Mucosa of stomach (tissue), 1 donor: ENCODE data around the gene SECISBP2.

Experiments used
- H3K27me3 ChIP-seq: one replicate; pipeline ENCODE4 v1.7.0; 2013; ENCODE audit warnings: mild to moderate bottlenecking, low read length; ENCODE audit not compliant: control insufficient read depth, insufficient read depth
- H3K36me3 ChIP-seq: one replicate; pipeline ENCODE4 v1.7.0; 2013; ENCODE audit warnings: low read length; ENCODE audit not compliant: control insufficient read depth, insufficient read depth
- H3K4me1 ChIP-seq: one replicate; pipeline ENCODE4 v1.7.0; 2013; ENCODE audit warnings: mild to moderate bottlenecking, low read length; ENCODE audit not compliant: control insufficient read depth, insufficient read depth
- H3K4me3 ChIP-seq: one replicate; pipeline ENCODE4 v1.7.0; 2013; ENCODE audit warnings: low read length
- H3K9ac ChIP-seq: one replicate; pipeline ENCODE4 v1.7.0; 2013; ENCODE audit warnings: mild to moderate bottlenecking, low read length, moderate library complexity
- H3K9me3 ChIP-seq: one replicate; pipeline ENCODE4 v1.7.0; 2013; ENCODE audit warnings: mild to moderate bottlenecking, low read length, moderate library complexity; ENCODE audit not compliant: control insufficient read depth
- donor health status: Pancreatic carcinoma.

The SECISBP2 gene

GRCh38 chr9:89390578-89391116 is 72.3 kb downstream of the SECISBP2 start:
- no peak overlapping the region for H3K9ac ChIP-seq
- no peak overlapping the region for H3K4me3 ChIP-seq
- no peaks in the 10 kb centered on the region for H3K9me3 ChIP-seq
- H3K27me3 ChIP-seq, result no peaks in the 10 kb centered on the region
- no peaks in the 10 kb centered on the region for H3K4me1 ChIP-seq
- peaks cover 15% of the 10 kb centered on the region for H3K36me3 ChIP-seq

- Histone ChIP-seq H3K9me3 (no peaks in the 10 kb centered on the region), H3K9ac (no peak overlapping the region), H3K36me3 (peaks cover 15% of the 10 kb centered on the region), H3K4me3 (no peak overlapping the region), H3K4me1 (no peaks in the 10 kb centered on the region), H3K27me3 (no peaks in the 10 kb centered on the region)
Observed at GRCh38 chr9:89391585-89391984, 73.3 kb downstream of the SECISBP2 start.

- no peak overlapping the region for H3K9ac ChIP-seq
- H3K4me1 ChIP-seq, result no peaks in the 10 kb centered on the region
- H3K4me3 ChIP-seq, result no peak overlapping the region
- H3K27me3 ChIP-seq, result no peaks in the 10 kb centered on the region
- H3K9me3 ChIP-seq, result no peaks in the 10 kb centered on the region
- peaks cover 9% of the 10 kb centered on the region for H3K36me3 ChIP-seq
Observed at GRCh38 chr9:89394412-89394811, 76.1 kb downstream of the SECISBP2 start.

GRCh38 chr9:89395931-89396710 is 77.8 kb downstream of the SECISBP2 start:
- Histone ChIP-seq H3K27me3 (no peaks in the 10 kb centered on the region), H3K4me3 (no peak overlapping the region), H3K4me1 (no peaks in the 10 kb centered on the region), H3K9ac (no peak overlapping the region), H3K36me3 (peaks cover 5% of the 10 kb centered on the region), H3K9me3 (no peaks in the 10 kb centered on the region)

GRCh38 chr9:89397471-89397870 is 79.2 kb downstream of the SECISBP2 start:
- Histone ChIP-seq H3K4me1 (no peaks in the 10 kb centered on the region), H3K9ac (no peak overlapping the region), H3K4me3 (no peak overlapping the region), H3K9me3 (no peaks in the 10 kb centered on the region), H3K27me3 (no peaks in the 10 kb centered on the region), H3K36me3 (peaks cover 5% of the 10 kb centered on the region)

- no peaks in the 10 kb centered on the region for H3K4me1 ChIP-seq
- H3K9me3 ChIP-seq, result no peaks in the 10 kb centered on the region
- no peak overlapping the region for H3K4me3 ChIP-seq
- H3K27me3 ChIP-seq, result no peaks in the 10 kb centered on the region
- H3K9ac ChIP-seq, result no peak overlapping the region
- no peaks in the 10 kb centered on the region for H3K36me3 ChIP-seq
Observed at GRCh38 chr9:89398621-89399020, 80.3 kb downstream of the SECISBP2 start.

- Histone ChIP-seq H3K4me3 (no peak overlapping the region), H3K9ac (no peak overlapping the region), H3K4me1 (no peaks in the 10 kb centered on the region), H3K36me3 (no peaks in the 10 kb centered on the region), H3K9me3 (no peaks in the 10 kb centered on the region), H3K27me3 (no peaks in the 10 kb centered on the region)
Observed at GRCh38 chr9:89400403-89401116, 82.3 kb downstream of the SECISBP2 start.

- no peaks in the 10 kb centered on the region for H3K9me3 ChIP-seq
- H3K4me3 ChIP-seq, result no peak overlapping the region
- H3K4me1 ChIP-seq, result no peaks in the 10 kb centered on the region
- H3K9ac ChIP-seq, result no peak overlapping the region
- no peaks in the 10 kb centered on the region for H3K27me3 ChIP-seq
- H3K36me3 ChIP-seq, result no peaks in the 10 kb centered on the region
Observed at GRCh38 chr9:89402695-89403427, 84.6 kb downstream of the SECISBP2 start.

GRCh38 chr9:89404074-89404473 is 85.8 kb downstream of the SECISBP2 start:
- no peak overlapping the region for H3K9ac ChIP-seq
- H3K36me3 ChIP-seq, result no peaks in the 10 kb centered on the region
- H3K4me1 ChIP-seq, result no peaks in the 10 kb centered on the region
- no peaks in the 10 kb centered on the region for H3K27me3 ChIP-seq
- no peak overlapping the region for H3K4me3 ChIP-seq
- no peaks in the 10 kb centered on the region for H3K9me3 ChIP-seq

GRCh38 chr9:89405826-89406225 is 87.5 kb downstream of the SECISBP2 start:
- no peak overlapping the region for H3K9ac ChIP-seq
- no peak overlapping the region for H3K4me3 ChIP-seq
- H3K36me3 ChIP-seq, result no peaks in the 10 kb centered on the region
- no peaks in the 10 kb centered on the region for H3K27me3 ChIP-seq
- H3K9me3 ChIP-seq, result no peaks in the 10 kb centered on the region
- H3K4me1 ChIP-seq, result no peaks in the 10 kb centered on the region

- H3K4me1 ChIP-seq, result no peaks in the 10 kb centered on the region
Observed at GRCh38 chr9:89407070-89407469, 88.8 kb downstream of the SECISBP2 start.

GRCh38 chr9:89408628-89409101 is 90.4 kb downstream of the SECISBP2 start:
- Histone ChIP-seq H3K27me3 (no peaks in the 10 kb centered on the region), H3K4me1 (no peaks in the 10 kb centered on the region), H3K9me3 (no peaks in the 10 kb centered on the region), H3K9ac (no peak overlapping the region), H3K36me3 (no peaks in the 10 kb centered on the region), H3K4me3 (no peak overlapping the region)

More at GRCh38 chr9:89407070-89407469, 88.8 kb downstream of the SECISBP2 start:
- H3K9me3 ChIP-seq, result no peaks in the 10 kb centered on the region
- H3K4me3 ChIP-seq, result no peak overlapping the region
- H3K36me3 ChIP-seq, result no peaks in the 10 kb centered on the region
- H3K9ac ChIP-seq, result no peak overlapping the region
- H3K27me3 ChIP-seq, result no peaks in the 10 kb centered on the region
